GM12892 (cell line): ENCODE results near the gene RELL2.

Experiments used
- DNase-seq: peaks from one replicate; pipeline ENCODE4 v3.0.0; 2011; ENCODE audit not compliant: insufficient read length
- FAIRE-seq: peaks from 2 replicates; lab custom pipeline; 2011; peaks lifted over from hg19 to GRCh38; lab: Jason Lieb, UNC
- POLR2A ChIP-seq: IDR thresholded peaks from 2 replicates; pipeline ENCODE4 v1.6.1; 2011; ENCODE audit warnings: low read depth, low read length, control low read depth
- POLR2AphosphoS5 ChIP-seq: IDR thresholded peaks from 2 replicates; pipeline ENCODE4 v1.6.1; 2011; ENCODE audit warnings: low read depth, low read length, control low read depth
- TAF1 ChIP-seq: IDR thresholded peaks from 2 replicates; pipeline ENCODE4 v1.6.1; 2011; ENCODE audit warnings: low read depth, mild to moderate bottlenecking, control low read depth, low read length, borderline replicate concordance

Gene RELL2

DNA sequence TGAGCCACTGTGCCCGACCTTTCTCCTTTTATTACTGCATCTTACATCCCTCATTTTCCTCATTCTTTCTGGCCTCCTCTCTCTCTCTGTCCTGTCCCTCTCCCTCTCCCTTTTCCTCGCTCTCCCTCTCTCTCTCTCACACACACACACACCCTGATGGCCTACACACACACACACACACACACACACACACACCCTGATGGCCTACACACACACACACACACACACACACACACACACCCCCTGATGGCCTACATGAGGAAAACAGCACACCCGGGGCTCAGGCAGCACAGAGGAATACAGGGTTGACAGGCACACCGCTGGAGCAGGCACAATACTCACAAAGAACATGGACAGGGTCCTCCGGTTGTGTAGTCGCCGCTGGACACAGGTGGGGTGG lies 18.2 kb downstream of the RELL2 start:
- DNase-seq (no peak), FAIRE-seq (no peak)
- TF ChIP-seq POLR2AphosphoS5 (no peak), TAF1 (no peak), POLR2A (no peak)

DNA sequence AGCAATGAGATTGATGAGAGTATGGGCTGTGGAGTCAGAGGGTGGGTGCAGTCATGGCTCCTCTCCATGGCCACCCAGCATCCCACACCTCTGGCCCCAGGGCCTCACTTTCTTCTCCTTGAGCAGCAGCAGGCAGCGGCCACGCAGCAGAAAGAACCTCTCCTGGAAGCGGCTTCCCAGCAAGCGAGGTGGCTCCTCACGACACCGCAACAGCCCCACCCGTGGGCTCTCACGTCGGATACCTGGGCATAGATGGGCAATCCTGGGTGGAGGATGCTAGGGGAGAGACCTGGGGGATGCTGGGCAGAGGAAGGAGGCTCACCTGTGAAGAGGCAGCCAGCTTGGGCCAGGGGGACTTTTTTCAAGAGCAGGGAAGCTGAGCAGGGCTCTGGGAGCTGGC lies 19.6 kb downstream of the RELL2 start:
- DNase-seq (no peak), FAIRE-seq (no peak)
- TF ChIP-seq TAF1 (no peak), POLR2A (no peak), POLR2AphosphoS5 (no peak)

DNA sequence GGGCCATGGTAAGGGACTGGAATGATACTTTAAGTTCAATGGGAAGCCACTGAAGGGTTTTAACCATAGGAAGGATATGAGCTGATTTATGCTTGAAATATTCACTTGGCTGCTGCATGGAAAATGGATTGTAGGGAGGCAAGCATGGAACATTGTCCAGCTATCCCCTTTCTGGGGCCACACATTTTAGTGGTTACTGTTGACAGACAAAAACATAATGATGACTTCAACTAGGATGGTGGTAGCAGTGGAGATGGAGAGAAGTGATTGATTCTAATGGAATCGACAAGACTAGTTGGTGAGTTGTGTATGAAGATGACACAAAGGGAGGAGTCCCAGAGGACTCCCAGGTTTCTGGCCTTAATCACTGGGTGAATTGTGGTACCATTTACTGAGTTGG lies 20.6 kb downstream of the RELL2 start:
- DNase-seq (no peak), FAIRE-seq (no peak)
- TF ChIP-seq POLR2A: no peak
- TF ChIP-seq TAF1: no peak
- TF ChIP-seq POLR2AphosphoS5: no peak

- TF ChIP-seq POLR2AphosphoS5 (no peak), TAF1 (no peak), POLR2A (no peak)
- no peak for DNase-seq
- FAIRE-seq: peak; percentile 58
Observed at GRCh38 chr5:141657937-141658545, 21.2 kb downstream of the RELL2 start.

- no peak for FAIRE-seq
- no peak for DNase-seq
- TF ChIP-seq POLR2A: no peak
- TF ChIP-seq TAF1: no peak
Observed at GRCh38 chr5:141662028-141662427, 25.2 kb downstream of the RELL2 start.

DNA sequence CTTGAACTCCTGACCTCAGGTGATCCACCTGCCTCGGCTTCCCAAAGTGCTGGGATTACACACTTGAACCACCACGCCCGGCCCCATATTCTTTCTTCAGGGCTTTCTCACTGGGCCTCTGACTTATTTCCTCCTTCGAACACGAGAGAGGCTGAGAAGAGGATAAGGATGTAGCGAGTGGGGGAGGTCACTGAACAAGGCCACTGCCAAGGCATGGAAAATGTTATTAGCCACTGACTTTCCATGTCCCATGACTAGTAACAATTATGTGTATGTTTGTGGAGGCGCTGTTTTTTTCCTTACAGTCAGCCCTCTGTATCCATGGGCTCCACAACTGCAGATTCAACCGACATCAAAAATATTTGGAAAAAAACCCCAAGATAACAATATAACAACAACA lies 26.7 kb downstream of the RELL2 start:
- no peak for FAIRE-seq
- TF ChIP-seq TAF1: no peak
- no peak for TF ChIP-seq POLR2AphosphoS5
- TF ChIP-seq POLR2A: no peak
- no peak for DNase-seq

- DNase-seq: peak; percentile 77
- TF ChIP-seq TAF1: no peak
- no peak for TF ChIP-seq POLR2AphosphoS5
- no peak for TF ChIP-seq POLR2A
- peak; percentile 71 for FAIRE-seq
Observed at GRCh38 chr5:141664733-141665461, 28.1 kb downstream of the RELL2 start.

GRCh38 chr5:141665995-141666940 lies 29.5 kb downstream of the RELL2 start:
- TF ChIP-seq POLR2AphosphoS5 (no peak), POLR2A (no peak), TAF1 (no peak)
- no peak for FAIRE-seq
- no peak for DNase-seq

- DNase-seq (no peak), FAIRE-seq (no peak)
- no peak for TF ChIP-seq TAF1
- TF ChIP-seq POLR2A: no peak
- TF ChIP-seq POLR2AphosphoS5: no peak
Observed at GRCh38 chr5:141668601-141669265, 31.9 kb downstream of the RELL2 start.

DNA sequence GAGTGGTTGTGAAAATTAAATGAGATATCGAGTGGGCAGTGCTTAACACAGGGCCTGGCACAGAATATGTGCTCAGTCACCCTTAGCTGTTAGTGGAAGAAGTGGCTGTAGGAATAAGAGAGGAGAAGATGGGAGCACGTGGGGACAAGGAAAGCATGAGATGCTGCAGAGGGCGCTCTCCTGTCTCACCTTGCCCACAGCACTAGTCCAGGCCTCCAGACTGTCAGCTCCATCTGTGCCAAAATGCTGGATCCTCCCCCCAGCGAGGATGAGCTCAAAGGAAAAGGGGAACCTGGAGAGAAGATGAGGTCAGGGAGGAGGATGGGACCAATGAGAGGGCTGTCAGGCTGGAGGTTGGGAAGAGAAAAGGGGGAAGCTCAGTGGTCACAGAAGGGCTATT lies 32.7 kb downstream of the RELL2 start:
- FAIRE-seq: no peak
- TF ChIP-seq POLR2A: no peak
- no peak for TF ChIP-seq TAF1
- TF ChIP-seq POLR2AphosphoS5: no peak
- DNase-seq: no peak

GRCh38 chr5:141672071-141672840 lies 35.5 kb downstream of the RELL2 start:
- TF ChIP-seq TAF1: no peak
- no peak for TF ChIP-seq POLR2AphosphoS5
- no peak for TF ChIP-seq POLR2A
- FAIRE-seq (no peak), DNase-seq (no peak)
